Liver (tissue), 3 donors: ENCODE results near the gene SIK1.
"Not testable (repeated sequence)": the region's sequence is repeated elsewhere in the genome, so short reads cannot be mapped to it uniquely, and the experiment has no call there.

Experiments
- ATF3 ChIP-seq: IDR thresholded peaks from 2 replicates; pipeline ENCODE4 v1.6.1; 2016; ENCODE audit warnings: antibody characterized with exemption
- CTCF ChIP-seq: fragments of 150-350 bp; IDR thresholded peaks from 2 replicates; pipeline ENCODE4 v1.5.1; 2017; ENCODE audit warnings: improper control_type of control experiment, low read depth, low read length; ENCODE audit not compliant: missing input control
- SP1 ChIP-seq: IDR thresholded peaks from 2 replicates; pipeline ENCODE4 v1.6.1; 2018; ENCODE audit warnings: antibody characterized with exemption, mild to moderate bottlenecking
- TAF1 ChIP-seq: conservative IDR thresholded peaks from 2 replicates; pipeline ENCODE4 v1.6.1; 2016; ENCODE audit warnings: antibody characterized with exemption, mild to moderate bottlenecking
- TF ChIP-seq, protein P1 (sequence below): IDR thresholded peaks from 2 replicates; pipeline ENCODE4 v1.6.1; 2016; ENCODE audit warnings: antibody characterized with exemption
- donor health status: healthy.
- donor health status: healthy.

- not testable (repeated sequence) for TF ChIP-seq CTCF, ATF3, TAF1, SP1
- TF ChIP-seq, protein P1, sequence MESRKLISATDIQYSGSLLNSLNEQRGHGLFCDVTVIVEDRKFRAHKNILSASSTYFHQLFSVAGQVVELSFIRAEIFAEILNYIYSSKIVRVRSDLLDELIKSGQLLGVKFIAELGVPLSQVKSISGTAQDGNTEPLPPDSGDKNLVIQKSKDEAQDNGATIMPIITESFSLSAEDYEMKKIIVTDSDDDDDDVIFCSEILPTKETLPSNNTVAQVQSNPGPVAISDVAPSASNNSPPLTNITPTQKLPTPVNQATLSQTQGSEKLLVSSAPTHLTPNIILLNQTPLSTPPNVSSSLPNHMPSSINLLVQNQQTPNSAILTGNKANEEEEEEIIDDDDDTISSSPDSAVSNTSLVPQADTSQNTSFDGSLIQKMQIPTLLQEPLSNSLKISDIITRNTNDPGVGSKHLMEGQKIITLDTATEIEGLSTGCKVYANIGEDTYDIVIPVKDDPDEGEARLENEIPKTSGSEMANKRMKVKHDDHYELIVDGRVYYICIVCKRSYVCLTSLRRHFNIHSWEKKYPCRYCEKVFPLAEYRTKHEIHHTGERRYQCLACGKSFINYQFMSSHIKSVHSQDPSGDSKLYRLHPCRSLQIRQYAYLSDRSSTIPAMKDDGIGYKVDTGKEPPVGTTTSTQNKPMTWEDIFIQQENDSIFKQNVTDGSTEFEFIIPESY: not testable (repeated sequence)
These were observed 30.0 kb downstream of the SIK1 start for GRCh38 chr21:43396788-43397438.
